DMS153 treated with DMSO at 0.1 percent for 48 hours (cell line): ENCODE measurements around the gene AKR1A1.

Experiments used
- DNase-seq: peaks from one replicate; lab custom pipeline; 2025; ENCODE audit not compliant: unreplicated experiment; lab: John Stamatoyannopoulos, UW

The AKR1A1 gene

GRCh38 chr1:45615885-45616284, 65.3 kb downstream of the AKR1A1 start:
- DNase-seq, result no peak

- no peak for DNase-seq
Measured at GRCh38 chr1:45617618-45618017, 67.0 kb downstream of the AKR1A1 start.

GRCh38 chr1:45619149-45619921, 68.7 kb downstream of the AKR1A1 start:
- DNase-seq, result no peak
